Hematopoietic multipotent progenitor cell treated with erythropoietin and hydrocortisone succinate and interleukin-3 and kit ligand, for 15 days (in vitro differentiated cells): ENCODE results near the gene CACNA2D3.

Experiments
- DNase-seq: peaks from one replicate; pipeline ENCODE4 v3.0.0-alpha.2; 2015; ENCODE audit warnings: low spot score

The CACNA2D3 gene

DNA sequence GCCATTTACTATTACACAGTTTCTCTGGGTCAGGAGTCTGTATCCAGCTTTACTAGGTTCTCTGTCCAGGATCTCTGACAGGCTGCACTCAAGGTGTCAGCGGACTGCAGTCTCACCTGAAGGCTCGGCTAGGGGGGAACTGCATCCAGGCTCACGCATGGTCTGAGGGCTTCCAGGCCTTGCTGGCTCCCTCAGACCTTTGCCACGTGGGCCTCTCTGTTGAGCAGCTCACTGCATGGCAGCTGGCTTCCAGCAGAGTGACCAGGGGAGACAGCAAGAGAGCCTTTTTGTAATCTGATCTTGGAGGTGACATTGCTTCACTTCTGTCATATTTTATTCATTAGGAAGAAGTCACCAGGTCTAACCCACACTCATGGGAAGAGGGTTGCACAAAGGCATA is 152.3 kb downstream of the CACNA2D3 start:
- DNase-seq: no peak

DNA sequence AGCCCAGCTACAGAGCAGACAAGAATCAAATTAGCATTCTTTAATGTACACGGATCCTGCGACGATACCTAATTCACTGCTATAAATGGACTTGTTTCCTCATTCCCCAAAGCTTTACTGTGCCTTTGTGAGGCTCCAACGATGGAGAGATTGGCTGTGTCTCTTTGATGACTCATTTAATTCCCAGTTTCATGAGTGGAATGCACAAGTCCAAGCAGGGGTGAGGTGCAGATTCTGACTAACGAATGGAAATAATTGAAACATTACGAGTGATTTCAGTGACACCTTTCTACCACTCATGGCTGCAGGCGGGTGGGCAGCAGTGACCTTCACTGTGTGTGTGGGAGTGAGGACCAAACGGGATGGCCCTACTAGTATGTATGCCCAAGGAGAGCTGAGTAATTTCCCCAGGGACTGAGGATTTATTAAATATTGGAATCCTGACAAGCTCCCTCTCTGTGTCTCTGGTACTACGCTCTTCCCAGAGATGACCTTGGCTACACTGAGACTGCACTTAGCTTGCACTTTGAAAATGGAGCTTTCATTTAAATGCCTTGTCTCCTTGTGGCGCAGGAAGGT is 156.7 kb downstream of the CACNA2D3 start:
- DNase-seq: no peak

- no peak for DNase-seq
These were observed 161.1 kb downstream of the CACNA2D3 start for GRCh38 chr3:54283470-54283869.

DNA sequence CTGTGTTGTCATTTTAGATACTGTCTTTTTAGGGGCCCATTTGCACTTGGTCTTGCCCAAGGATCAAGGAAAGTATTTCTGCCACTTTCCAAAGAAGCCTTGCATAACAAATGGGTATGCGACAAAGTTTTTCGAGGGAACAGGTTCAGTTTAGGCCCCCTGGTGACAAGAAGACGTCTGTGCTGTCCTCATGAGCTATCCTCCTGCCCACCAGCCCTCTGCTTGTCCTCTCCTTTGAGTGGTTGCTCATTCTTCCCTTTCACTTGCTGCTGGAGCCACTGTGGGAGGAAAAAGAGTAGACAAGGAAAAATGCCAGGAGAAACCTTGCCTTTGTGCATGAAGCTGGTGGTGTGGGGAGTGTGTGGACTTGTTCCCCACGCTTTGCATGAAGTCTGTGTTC is 171.9 kb downstream of the CACNA2D3 start:
- DNase-seq: no peak

- no peak for DNase-seq
These were observed 174.2 kb downstream of the CACNA2D3 start for GRCh38 chr3:54296531-54296930.

DNA sequence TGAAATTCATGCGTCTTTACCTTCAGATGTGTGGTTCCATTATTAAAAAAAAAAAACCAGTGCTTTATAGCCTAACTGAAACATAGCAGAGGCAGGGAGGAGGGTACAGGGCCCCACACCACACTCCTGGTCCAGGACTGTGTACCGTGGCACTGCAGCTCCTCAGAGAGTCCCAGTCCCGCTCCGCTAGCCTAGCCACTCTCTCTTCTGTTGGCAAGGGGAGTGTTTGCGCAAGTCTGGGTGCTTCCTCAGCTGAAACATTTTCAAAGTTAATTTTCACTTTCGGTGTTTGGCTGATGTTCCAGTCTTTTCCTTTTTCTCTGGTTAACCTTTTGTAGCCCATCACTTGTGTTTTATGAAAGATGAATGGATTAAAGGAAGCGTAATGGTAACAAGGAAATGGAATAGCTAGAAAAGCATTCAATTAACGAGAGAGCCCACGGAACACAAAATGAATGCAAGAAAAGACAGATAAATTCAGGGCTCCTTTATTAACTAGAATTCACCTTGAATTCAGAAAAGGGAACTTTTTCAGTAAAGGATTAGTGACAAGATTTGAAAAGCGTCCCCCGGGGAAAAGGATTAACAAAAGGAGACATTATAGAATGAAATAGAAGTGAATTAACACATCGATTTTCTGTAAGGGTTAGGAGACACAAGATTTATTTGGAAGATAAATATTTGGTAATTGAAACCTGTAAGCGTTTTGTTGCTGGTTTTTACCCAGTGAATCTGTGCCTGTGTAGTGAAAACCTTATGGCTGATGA is 177.0 kb downstream of the CACNA2D3 start:
- DNase-seq: no peak

- no peak for DNase-seq
These were observed 181.4 kb downstream of the CACNA2D3 start for GRCh38 chr3:54303517-54304375.

DNA sequence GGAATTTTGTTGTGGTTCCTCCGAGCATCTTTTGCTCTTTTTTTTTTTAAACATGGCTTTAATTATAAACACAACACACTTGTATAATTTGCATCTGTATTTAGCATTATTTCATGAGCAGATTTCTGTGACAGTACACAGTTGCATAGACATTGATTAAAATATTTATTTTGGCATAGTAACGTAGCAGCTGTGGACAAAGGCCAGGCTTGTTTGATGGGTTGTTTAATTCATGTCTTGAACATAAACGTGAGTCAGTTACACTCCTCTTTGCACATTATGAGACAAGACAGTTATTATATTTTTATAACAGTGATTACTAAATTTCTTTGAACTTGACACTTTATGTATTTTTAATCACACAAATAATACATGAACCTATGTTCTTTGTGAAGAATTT is 182.5 kb downstream of the CACNA2D3 start:
- no peak for DNase-seq

DNA sequence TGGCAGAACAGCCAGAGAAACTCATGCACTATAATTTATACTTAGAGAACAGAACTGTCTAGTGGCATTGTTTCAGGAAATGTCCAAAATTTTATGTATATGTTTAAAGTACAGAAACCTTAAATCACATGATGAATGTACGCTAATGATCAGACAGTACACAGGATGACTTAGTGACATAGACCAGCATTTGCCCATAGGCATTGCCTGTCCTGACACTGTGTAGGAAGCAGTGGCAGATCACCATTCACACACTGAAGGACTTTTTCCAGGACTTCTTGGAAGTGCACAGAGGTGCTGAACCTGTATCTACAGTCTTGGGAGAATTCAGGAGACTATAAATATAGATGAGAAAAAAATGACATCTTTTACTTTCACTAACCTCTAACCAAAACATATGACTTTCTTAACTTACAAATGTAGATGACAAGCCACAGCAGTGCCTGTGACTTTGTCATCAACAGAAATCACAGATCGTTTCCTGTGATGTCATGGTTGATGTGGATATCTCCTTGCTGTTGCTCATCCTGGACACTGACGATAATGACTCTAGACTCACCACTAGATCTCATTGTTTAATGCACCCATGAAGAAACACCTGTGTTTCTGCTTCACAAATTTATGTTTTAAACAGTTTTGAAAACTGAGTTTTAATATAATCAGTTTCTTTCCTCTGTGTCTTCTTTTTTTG is 183.2 kb downstream of the CACNA2D3 start:
- no peak for DNase-seq

GRCh38 chr3:54307566-54308180 is 185.3 kb downstream of the CACNA2D3 start:
- DNase-seq: no peak

- DNase-seq: no peak
These were observed 187.2 kb downstream of the CACNA2D3 start for GRCh38 chr3:54309601-54310000.

DNA sequence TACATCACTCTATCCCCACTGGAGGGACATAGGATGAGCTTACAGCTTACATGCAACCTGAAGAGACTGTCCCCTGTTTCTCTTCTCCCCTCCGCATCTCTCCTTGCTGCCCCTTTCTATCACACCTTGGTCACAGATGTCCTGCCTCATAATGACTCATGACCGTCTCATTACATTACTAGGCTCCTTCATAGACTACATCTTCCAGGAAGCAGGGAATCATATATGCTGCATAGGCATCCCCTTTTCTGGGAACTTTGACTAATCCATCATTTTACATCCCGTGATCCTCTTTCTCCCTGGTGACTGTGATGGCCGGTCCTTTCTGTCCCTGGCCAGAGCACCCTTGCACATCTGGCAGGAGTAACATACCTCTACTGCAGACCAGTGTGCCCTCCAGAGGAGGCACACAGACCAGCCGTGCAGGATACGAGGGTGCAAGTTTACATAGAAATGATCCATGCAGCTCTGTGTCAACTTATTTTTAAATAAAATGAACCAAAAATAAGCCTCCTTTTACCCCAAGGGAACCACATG is 188.9 kb downstream of the CACNA2D3 start:
- no peak for DNase-seq

GRCh38 chr3:54312156-54312899 is 190.0 kb downstream of the CACNA2D3 start:
- DNase-seq: no peak

DNA sequence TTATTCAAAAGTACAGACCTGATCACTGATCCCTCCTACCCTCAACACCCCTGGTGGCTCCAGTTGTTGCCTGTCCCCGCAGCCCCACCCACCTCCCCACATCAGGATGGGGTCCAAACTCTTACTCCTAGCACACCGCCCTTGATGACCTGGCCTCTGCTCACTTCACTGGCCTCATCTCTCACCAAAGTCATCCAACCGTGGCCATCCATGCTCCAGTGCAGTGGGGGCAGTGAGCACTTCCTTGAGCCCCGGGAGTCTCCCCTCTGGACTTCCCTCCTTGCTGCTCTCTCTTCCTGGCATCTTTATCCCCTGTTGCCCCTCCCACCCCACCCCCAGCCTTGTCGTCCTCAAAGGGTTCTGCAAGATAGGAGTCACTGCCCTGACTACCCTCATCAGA is 191.1 kb downstream of the CACNA2D3 start:
- no peak for DNase-seq

GRCh38 chr3:54321520-54321919 is 199.2 kb downstream of the CACNA2D3 start:
- DNase-seq: no peak

- no peak for DNase-seq
These were observed 200.0 kb downstream of the CACNA2D3 start for GRCh38 chr3:54322354-54322753.

DNA sequence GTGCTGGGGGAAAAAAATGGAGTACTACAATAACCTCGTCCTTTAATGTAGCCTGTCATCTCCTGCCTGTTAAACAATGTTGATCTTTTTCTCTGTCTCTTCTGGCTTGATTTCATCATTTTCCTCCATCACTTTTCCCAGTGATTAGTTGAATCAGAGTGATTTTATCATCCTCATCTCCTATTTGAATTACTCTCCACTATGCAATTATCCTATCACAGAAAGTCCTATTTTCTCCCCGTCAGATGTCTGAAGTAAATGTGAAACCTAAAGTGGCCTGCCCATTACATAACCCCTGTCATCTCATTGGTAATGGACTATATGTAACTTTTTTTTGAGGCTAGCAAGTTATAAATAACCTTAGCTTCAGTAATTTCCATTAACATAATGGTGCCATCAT is 201.8 kb downstream of the CACNA2D3 start:
- no peak for DNase-seq

- no peak for DNase-seq
These were observed 204.6 kb downstream of the CACNA2D3 start for GRCh38 chr3:54326951-54327350.

GRCh38 chr3:54331341-54331740 is 209.0 kb downstream of the CACNA2D3 start:
- no peak for DNase-seq

DNA sequence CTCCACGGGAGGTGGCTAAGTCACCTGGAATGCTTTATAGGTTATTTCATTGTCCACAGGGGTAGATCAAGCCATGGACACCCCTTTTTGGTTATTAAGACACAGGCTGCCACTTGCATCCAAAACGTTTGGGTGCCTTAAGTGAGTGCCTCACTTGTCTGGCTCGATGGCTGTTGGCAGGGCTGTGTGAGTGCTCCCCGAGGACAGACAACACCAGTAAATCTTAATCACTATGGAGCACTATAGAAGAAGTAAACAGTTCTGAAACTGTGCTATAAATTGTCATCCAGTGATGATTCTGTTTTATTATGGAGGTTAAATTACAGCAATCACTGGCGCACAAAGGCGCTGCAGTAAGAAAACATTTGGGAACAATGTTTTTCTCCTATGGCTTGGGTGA is 215.5 kb downstream of the CACNA2D3 start:
- no peak for DNase-seq

DNA sequence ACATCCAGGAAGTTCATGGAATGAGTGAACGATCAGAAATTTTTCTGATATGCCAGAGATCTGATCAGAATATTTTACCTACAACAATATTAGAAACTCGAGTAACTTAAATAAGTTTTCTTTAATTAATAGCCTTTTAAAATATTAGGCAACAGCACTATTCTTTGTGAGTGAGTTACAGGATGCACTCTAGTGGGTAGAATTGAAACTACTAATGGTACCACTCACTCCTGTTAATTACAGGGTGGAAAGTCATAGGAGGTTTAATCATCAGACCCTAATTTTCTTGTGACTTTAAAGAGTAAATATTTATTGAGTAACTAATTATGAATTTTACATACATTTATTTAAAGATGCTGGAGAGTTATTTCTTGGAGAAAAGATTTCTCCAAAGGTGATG is 217.3 kb downstream of the CACNA2D3 start:
- DNase-seq: no peak
